HepG2 (cell line): ENCODE measurements around the gene PUS1. TPM values are rescaled to one million over a fixed set of nuclear protein-coding genes. Genes with fewer than 3 reads are reported as not detected.
A peak's percentile ranks its signal among the peaks of the same experiment; 100 is the strongest.

Experiments
- CREB1 ChIP-seq, 2 experiments: fragments of 450-650 bp in 1 of 2; IDR thresholded peaks; 2 replicates each; pipeline ENCODE4 v1.6.1; 2016 to 2017; ENCODE audit warnings: control low read depth in 1 of 2, mild to moderate bottlenecking in 1 of 2, missing compliant biosample characterization in 1 of 2, missing genetic modification characterization in 1 of 2
- FOXC1 ChIP-seq: sonication (generic); formaldehyde crosslinking; IDR thresholded peaks from 2 replicates; pipeline ENCODE4 v1.8.0; 2022; ENCODE audit warnings: mild to moderate bottlenecking, missing genetic modification reagents, borderline replicate concordance
- GABPB1 ChIP-seq: IDR thresholded peaks from 2 replicates; pipeline ENCODE4 v1.6.1; 2016; ENCODE audit warnings: mild to moderate bottlenecking, missing genetic modification reagents, moderate library complexity, missing compliant biosample characterization
- HMGA1 ChIP-seq: sonication (generic); formaldehyde crosslinking; conservative IDR thresholded peaks from 2 replicates; pipeline ENCODE4 v1.4.0; 2020; ENCODE audit warnings: missing genetic modification reagents
- KAT8 ChIP-seq: IDR thresholded peaks from 2 replicates; pipeline ENCODE4 v1.6.1; 2016; ENCODE audit warnings: missing genetic modification reagents, missing compliant biosample characterization
- KLF15 ChIP-seq: sonication (generic); formaldehyde crosslinking; IDR thresholded peaks from 2 replicates; pipeline ENCODE4 v1.8.1; 2023; ENCODE audit warnings: borderline replicate concordance, mild to moderate bottlenecking, inconsistent platforms, missing genetic modification reagents, mixed read lengths
- MYC ChIP-seq: sonication (generic); formaldehyde crosslinking; IDR thresholded peaks from 2 replicates; pipeline ENCODE4 v1.9.0; 2021; ENCODE audit warnings: missing genetic modification reagents, borderline replicate concordance
- NFKBIZ ChIP-seq: IDR thresholded peaks from 2 replicates; pipeline ENCODE4 v1.6.1; 2018; ENCODE audit warnings: missing genetic modification reagents, missing compliant biosample characterization
- NFYC ChIP-seq: IDR thresholded peaks from 2 replicates; pipeline ENCODE4 v1.6.1; 2016; ENCODE audit warnings: missing genetic modification reagents, missing compliant biosample characterization
- RNF2 ChIP-seq: fragments of 450-650 bp; conservative IDR thresholded peaks from 2 replicates; pipeline ENCODE4 v1.6.1; 2016; ENCODE audit warnings: low read depth
- SRSF1 ChIP-seq: fragments of 200-400 bp; formaldehyde crosslinking; optimal IDR thresholded peaks from 2 replicates; pipeline ENCODE3; 2017; ENCODE audit warnings: mild to moderate bottlenecking, low read depth, low read length, moderate library complexity
- TCF12 ChIP-seq, 2 experiments: fragments of 450-650 bp in 1 of 2; sonication (generic) in 1 of 2; formaldehyde crosslinking in 1 of 2; IDR thresholded peaks; 2 replicates each; pipeline versions ENCODE4 v1.6.1 to v1.8.0; 2017 to 2022; ENCODE audit warnings: antibody characterized with exemption in 1 of 2, mild to moderate bottlenecking in 1 of 2, missing genetic modification reagents in 1 of 2, moderate library complexity in 1 of 2
- ZBTB20 ChIP-seq: sonication (generic); formaldehyde crosslinking; IDR thresholded peaks from 2 replicates; pipeline ENCODE4 v1.8.1; 2023; ENCODE audit warnings: missing genetic modification reagents, low read depth, mild to moderate bottlenecking, borderline replicate concordance
- ZFP82 ChIP-seq: sonication (generic); formaldehyde crosslinking; IDR thresholded peaks from 2 replicates; pipeline ENCODE4 v1.5.1; 2020; ENCODE audit warnings: mild to moderate bottlenecking, missing genetic modification reagents, borderline replicate concordance
- ZNF234 ChIP-seq: sonication (generic); formaldehyde crosslinking; conservative IDR thresholded peaks from 2 replicates; pipeline ENCODE4 v1.5.1; 2020; ENCODE audit warnings: mild to moderate bottlenecking, missing genetic modification reagents
- ZNF317 ChIP-seq: sonication (generic); formaldehyde crosslinking; IDR thresholded peaks from 2 replicates; pipeline ENCODE4 v1.5.0; 2020; ENCODE audit warnings: mild to moderate bottlenecking, missing genetic modification reagents
- ZNF546 ChIP-seq: sonication (generic); formaldehyde crosslinking; conservative IDR thresholded peaks from 2 replicates; pipeline ENCODE4 v1.8.1; 2023; ENCODE audit warnings: mild to moderate bottlenecking, missing genetic modification reagents
- ZNF709 ChIP-seq: sonication (generic); formaldehyde crosslinking; IDR thresholded peaks from 2 replicates; pipeline ENCODE4 v1.5.0; 2020; ENCODE audit warnings: mild to moderate bottlenecking, missing genetic modification reagents
- ZNF770 ChIP-seq: sonication (generic); formaldehyde crosslinking; IDR thresholded peaks from 2 replicates; pipeline ENCODE4 v1.5.0; 2020; ENCODE audit warnings: mild to moderate bottlenecking, missing genetic modification reagents
- polyA plus RNA-seq, 8 experiments: library from polyadenylated mRNA; depleted of rRNA in 3 of 8; stranded (reverse) in 7 of 8; unstranded in 1 of 8; fragments of >200 nt; fragmentation: Illumina TruSeq in 4 of 8; extraction: Trizol in 4 of 8; gene quantifications; 2 replicates each; pipeline versions ENCODE4 v1.2.1 to v1.2.3, GENCODE V29; 2011 to 2016; ENCODE audit warnings: low read depth in 4 of 8, missing spikeins in 1 of 8, mixed read lengths in 1 of 8; ENCODE audit not compliant: insufficient read depth in 1 of 8
- total RNA-seq, 5 experiments: library from RNA; depleted of rRNA; stranded (reverse); fragments of >200 nt; fragmentation: Illumina TruSeq; extraction: Trizol; gene quantifications; 2 replicates each; pipeline ENCODE4 v1.2.3, GENCODE V29; 2016; ENCODE audit warnings: low read depth in 1 of 5

PUS1 gene
- total and polyA plus RNA-seq, 2 of the 13 experiments (the other 11 are each of a cell fraction or from before 2014, with no cell fraction given): 19.2 to 24.7 TPM

GRCh38 chr12:131896080-131896810 is 32.8 kb upstream of the PUS1 start (continued):
- no peak for TF ChIP-seq ZNF770 (CRISPR knock-in tag)
- peak; percentile 71 for TF ChIP-seq KAT8
- TF ChIP-seq SRSF1: no peak
- TF ChIP-seq ZBTB20 (CRISPR knock-in tag): no peak
- 0 out of 2 replicates have a peak, but pooled peaks have one; percentile 18 for TF ChIP-seq ZNF234 (CRISPR knock-in tag)
- TF ChIP-seq ZNF709 (CRISPR knock-in tag): peak; percentile 72; the same call in 1 of the 2 replicates
- TF ChIP-seq ZNF317 (CRISPR knock-in tag): 0 out of 2 replicates have a peak, but pooled peaks have one; percentile 36
- 0 out of 2 replicates have a peak, but pooled peaks have one; percentile 23 for TF ChIP-seq MYC (CRISPR knock-in tag)
- TF ChIP-seq ZFP82 (CRISPR knock-in tag): peak; percentile 80; the same call in 1 of the 2 replicates
- peak; percentile 75 for TF ChIP-seq GABPB1 (CRISPR knock-in tag)
- 0 out of 2 replicates have a peak, but pooled peaks have one; percentile 8 for TF ChIP-seq NFKBIZ (CRISPR knock-in tag)
- peak; percentile 50; the same call in 1 of the 2 replicates for TF ChIP-seq FOXC1
- TF ChIP-seq HMGA1: no peak
- no peak for TF ChIP-seq KLF15
- 0 out of 2 replicates have a peak, but pooled peaks have one; percentile 66 for TF ChIP-seq ZNF546 (CRISPR knock-in tag)
- peak; percentile 78 for TF ChIP-seq CREB1 (IDR thresholded peaks at IDR 0.05)
- no peak for TF ChIP-seq CREB1 (CRISPR knock-in tag; IDR thresholded peaks at IDR 0.05)
- peak; percentile 68 for TF ChIP-seq NFYC
- TF ChIP-seq RNF2: peak; percentile 75
- no peak for TF ChIP-seq TCF12 (IDR thresholded peaks at IDR 0.05)
- TF ChIP-seq TCF12 (CRISPR knock-in tag; IDR thresholded peaks at IDR 0.05): peak; percentile 65; the same call in 1 of the 2 replicates
